Muscle layer of colon (tissue), 2 donors: ENCODE results near the gene CD40.

ENCODE experiments used
- H3K27ac ChIP-seq: one replicate; pipeline ENCODE4 v1.7.0; 2013; ENCODE audit warnings: low read depth, mild to moderate bottlenecking, low read length, moderate library complexity
- H3K27me3 ChIP-seq, 2 donors: one replicate each; pipeline ENCODE4 v1.7.0; 2013; ENCODE audit warnings: low read length in 2 of 2, mild to moderate bottlenecking in 2 of 2; ENCODE audit not compliant: insufficient read depth in 2 of 2, control insufficient read depth in 1 of 2
- H3K36me3 ChIP-seq: one replicate; pipeline ENCODE4 v1.7.0; 2013; ENCODE audit warnings: mild to moderate bottlenecking, low read length; ENCODE audit not compliant: insufficient read depth
- H3K4me1 ChIP-seq: one replicate; pipeline ENCODE4 v1.7.0; 2013; ENCODE audit warnings: mild to moderate bottlenecking, low read length; ENCODE audit not compliant: insufficient read depth
- H3K4me3 ChIP-seq, 2 donors: one replicate each; pipeline ENCODE4 v1.7.0; 2013; ENCODE audit warnings: low read length in 2 of 2, low read depth in 1 of 2, mild to moderate bottlenecking in 1 of 2, moderate library complexity in 1 of 2
- H3K9ac ChIP-seq: one replicate; pipeline ENCODE4 v1.7.0; 2013; ENCODE audit warnings: low read length
- H3K9me3 ChIP-seq: one replicate; pipeline ENCODE4 v1.7.0; 2013; ENCODE audit warnings: mild to moderate bottlenecking, low read length
- donor health status: abdominal sarcoma.
- donor health status: Adenocarcinoma of cecum.

The CD40 gene

GRCh38 chr20:46114449-46114848, 3.7 kb upstream of the CD40 start:
- no peaks in the 10 kb centered on the region for H3K36me3 ChIP-seq
- H3K9ac ChIP-seq: no peak overlapping the region
- no peak overlapping the region for H3K27ac ChIP-seq
- H3K4me3 ChIP-seq: no peak overlapping the region
- no peaks in the 10 kb centered on the region for H3K9me3 ChIP-seq
- no peaks in the 10 kb centered on the region for H3K27me3 ChIP-seq
- peaks cover 7% of the 10 kb centered on the region for H3K4me1 ChIP-seq

DNA sequence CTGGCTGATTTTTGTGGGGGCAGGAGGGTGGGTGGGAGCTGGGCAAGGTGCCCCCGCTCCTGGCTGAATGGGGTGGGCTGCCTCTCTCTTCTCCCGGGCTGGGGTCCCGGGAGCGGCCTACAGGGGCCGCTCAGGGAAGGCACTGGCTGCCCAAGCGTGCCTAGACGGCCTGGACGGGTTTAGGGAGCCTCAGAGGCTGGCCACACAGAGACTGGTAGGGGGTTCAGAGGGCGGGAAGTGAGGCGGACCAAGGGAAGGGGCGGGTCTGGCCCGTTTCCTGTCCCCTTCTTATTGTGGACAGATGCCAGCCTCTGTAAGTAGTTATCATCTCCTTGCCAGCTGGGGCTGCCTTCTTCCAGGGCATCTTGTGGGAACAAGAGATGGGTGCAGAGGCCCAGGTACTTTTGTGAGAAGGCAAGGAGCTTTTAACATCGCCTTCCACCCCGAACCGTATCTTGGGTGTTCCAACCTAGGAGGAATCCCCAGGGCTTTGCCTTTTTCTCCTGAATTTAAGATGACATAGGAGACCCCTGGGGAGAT, 437 bp downstream of the CD40 start:
- peaks cover 20% of the 10 kb centered on the region for H3K4me1 ChIP-seq
- H3K27ac ChIP-seq: peak overlapping the region; percentile 72
- H3K36me3 ChIP-seq: no peaks in the 10 kb centered on the region

DNA sequence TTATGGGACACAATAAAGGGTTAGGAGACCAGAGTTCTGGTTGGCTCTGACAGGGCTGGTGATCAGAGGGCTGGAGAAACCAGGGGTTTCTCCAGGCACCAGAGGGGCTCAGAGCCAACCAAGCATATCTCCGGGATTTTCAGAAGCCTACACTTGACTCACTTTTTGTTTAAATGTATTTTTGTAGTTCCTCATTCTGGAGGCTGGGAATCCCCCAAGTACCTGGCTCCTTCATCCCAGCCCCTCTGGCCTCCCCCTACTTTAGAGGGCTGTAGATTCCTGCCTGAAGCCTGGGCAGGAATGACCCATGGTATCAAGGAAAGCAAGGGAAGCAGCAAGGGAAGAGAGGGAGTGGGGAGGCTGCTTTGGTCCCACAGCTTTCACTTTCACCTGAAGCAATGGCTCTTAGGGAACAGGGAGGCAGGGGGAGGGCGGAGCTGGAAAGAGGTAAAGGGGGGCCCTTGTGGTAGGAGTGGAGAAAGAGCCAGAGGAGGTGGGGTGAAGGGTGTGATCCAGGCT, 973 bp downstream of the CD40 start:
- Histone ChIP-seq H3K4me3 (peak overlapping the region in 1 of 2 donors; percentile 78), H3K4me1 (peaks cover 20% of the 10 kb centered on the region), H3K27ac (no peak overlapping the region), H3K27me3 (no peaks in the 10 kb centered on the region), H3K9ac (no peak overlapping the region), H3K36me3 (no peaks in the 10 kb centered on the region), H3K9me3 (no peaks in the 10 kb centered on the region)

More for the DNA sequence above, 437 bp downstream of the CD40 start:
- no peaks in the 10 kb centered on the region for H3K27me3 ChIP-seq
- peak overlapping the region; percentile 52 to 78 for H3K4me3 ChIP-seq
- peak overlapping the region; percentile 53 for H3K9ac ChIP-seq
- H3K9me3 ChIP-seq: no peaks in the 10 kb centered on the region

GRCh38 chr20:46119547-46119946, 1.4 kb downstream of the CD40 start:
- no peaks in the 10 kb centered on the region for H3K27me3 ChIP-seq
- H3K4me1 ChIP-seq: peaks cover 20% of the 10 kb centered on the region
- H3K36me3 ChIP-seq: no peaks in the 10 kb centered on the region
- no peaks in the 10 kb centered on the region for H3K9me3 ChIP-seq
- H3K4me3 ChIP-seq: no peak overlapping the region
- no peak overlapping the region for H3K27ac ChIP-seq
- no peak overlapping the region for H3K9ac ChIP-seq

DNA sequence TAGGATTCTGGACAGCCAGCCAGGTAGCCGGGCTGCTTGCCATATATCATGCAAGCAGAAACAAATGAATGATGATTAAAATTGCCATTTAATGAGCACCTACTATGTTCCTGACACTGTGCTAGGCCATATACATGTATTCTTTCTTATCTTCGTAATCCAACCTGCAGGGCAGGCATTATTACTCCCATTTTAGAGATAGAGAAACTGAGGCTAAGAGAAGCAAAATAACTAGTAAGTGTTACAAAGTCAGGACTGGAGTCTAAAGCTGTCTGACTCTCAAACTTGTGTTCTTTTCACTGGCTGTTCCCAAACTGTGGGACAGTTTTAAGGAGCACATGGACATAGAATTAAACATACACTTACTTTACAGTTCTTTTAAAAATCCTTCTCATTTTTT, 2.0 kb downstream of the CD40 start:
- no peak overlapping the region for H3K27ac ChIP-seq
- H3K27me3 ChIP-seq: no peaks in the 10 kb centered on the region
- no peaks in the 10 kb centered on the region for H3K36me3 ChIP-seq
- no peaks in the 10 kb centered on the region for H3K9me3 ChIP-seq
- no peak overlapping the region for H3K9ac ChIP-seq
- peaks cover 20% of the 10 kb centered on the region for H3K4me1 ChIP-seq
- no peak overlapping the region for H3K4me3 ChIP-seq

- no peaks in the 10 kb centered on the region for H3K9me3 ChIP-seq
- H3K4me3 ChIP-seq: no peak overlapping the region
- H3K36me3 ChIP-seq: peaks cover 5% of the 10 kb centered on the region
- H3K27ac ChIP-seq: no peak overlapping the region
- peaks cover 20% of the 10 kb centered on the region for H3K4me1 ChIP-seq
- H3K27me3 ChIP-seq: no peaks in the 10 kb centered on the region
- H3K9ac ChIP-seq: no peak overlapping the region
Observed at GRCh38 chr20:46121184-46121930, 3.2 kb downstream of the CD40 start.

GRCh38 chr20:46122071-46122470, 4.0 kb downstream of the CD40 start:
- peaks cover 10% of the 10 kb centered on the region for H3K36me3 ChIP-seq

DNA sequence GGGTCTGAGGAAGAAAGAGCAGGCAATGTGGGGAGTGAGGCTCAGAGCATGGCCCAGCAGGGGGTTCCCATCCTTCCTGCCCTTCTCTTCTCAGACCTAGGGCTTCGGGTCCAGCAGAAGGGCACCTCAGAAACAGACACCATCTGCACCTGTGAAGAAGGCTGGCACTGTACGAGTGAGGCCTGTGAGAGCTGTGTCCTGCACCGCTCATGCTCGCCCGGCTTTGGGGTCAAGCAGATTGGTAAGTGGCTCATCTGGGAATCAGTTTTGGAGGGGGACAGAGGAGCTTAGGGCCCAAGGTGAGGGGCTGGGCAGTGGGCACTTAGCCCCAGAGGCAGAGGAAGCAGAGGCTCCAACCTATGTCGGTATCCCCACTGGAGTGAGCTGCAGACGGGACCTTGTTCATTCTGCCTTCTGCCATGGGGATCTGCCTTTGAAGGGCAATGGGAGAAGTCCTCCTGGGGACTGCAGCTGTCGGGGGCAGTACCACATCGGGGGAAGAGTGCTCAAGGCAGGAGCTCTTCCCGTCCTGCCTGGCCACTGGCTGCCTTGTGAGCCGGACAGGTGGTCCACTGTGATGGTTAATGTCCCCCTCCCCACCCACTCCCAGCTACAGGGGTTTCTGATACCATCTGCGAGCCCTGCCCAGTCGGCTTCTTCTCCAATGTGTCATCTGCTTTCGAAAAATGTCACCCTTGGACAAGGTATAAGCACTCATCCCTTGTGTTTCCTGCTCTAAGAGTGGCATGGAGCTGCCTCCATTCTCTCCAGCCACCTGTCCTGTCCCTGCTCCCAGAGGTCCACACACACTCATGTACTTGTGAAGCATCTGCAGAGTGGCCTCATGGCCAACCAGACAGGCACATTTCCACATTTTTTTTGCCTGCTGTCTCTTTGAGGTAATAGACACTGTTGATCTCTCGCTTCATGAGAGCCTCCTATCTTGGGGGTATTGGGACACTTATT, 4.7 kb downstream of the CD40 start:
- H3K27ac ChIP-seq: no peak overlapping the region
- no peak overlapping the region for H3K9ac ChIP-seq
- H3K36me3 ChIP-seq: peaks cover 14% of the 10 kb centered on the region

More at GRCh38 chr20:46122071-46122470, 4.0 kb downstream of the CD40 start:
- Histone ChIP-seq H3K4me1 (peaks cover 20% of the 10 kb centered on the region), H3K27ac (no peak overlapping the region), H3K27me3 (no peaks in the 10 kb centered on the region), H3K4me3 (no peak overlapping the region), H3K9me3 (no peaks in the 10 kb centered on the region), H3K9ac (no peak overlapping the region)

DNA sequence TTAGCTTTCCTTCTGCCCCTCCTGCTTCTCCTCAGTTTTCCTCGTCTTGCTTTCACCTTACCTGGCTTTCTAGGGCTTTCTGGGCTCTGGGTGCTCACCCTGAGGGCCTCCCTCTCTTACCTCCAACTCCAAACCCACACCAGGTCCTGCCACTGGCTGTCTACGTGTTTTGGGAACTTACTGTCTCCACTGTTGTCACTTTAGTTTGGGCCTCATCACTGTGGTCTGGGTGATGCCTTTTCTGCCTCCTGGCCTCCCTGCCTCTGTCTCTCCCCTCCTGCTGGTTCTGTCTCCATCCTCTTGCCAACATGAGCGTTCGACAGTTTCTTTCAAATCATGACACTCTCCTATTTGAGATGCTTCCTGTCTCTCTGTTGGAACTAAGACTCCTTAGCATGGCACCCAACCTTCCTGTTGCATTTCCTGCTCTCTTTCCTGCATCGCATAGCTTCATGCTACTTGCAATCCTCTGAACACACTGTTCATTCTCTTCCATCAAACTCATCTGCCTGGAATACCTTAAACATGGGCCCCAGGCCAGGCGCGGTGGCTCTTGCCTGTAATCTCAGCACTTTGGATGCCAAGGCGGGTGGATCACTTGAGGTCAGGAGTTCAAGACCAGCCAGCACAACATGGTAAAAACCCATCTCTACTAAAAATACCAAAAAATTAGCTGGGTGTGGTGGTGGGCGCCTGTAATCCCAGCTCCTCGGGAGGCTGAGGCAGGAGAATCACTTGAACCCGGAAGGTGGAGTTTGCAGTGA, 5.5 kb downstream of the CD40 start:
- no peaks in the 10 kb centered on the region for H3K27me3 ChIP-seq
- no peak overlapping the region for H3K9ac ChIP-seq
- H3K9me3 ChIP-seq: no peaks in the 10 kb centered on the region
- peaks cover 14% of the 10 kb centered on the region for H3K36me3 ChIP-seq
- H3K4me1 ChIP-seq: peaks cover 20% of the 10 kb centered on the region
- H3K4me3 ChIP-seq: no peak overlapping the region
- no peak overlapping the region for H3K27ac ChIP-seq

More for the DNA sequence above, 4.7 kb downstream of the CD40 start:
- Histone ChIP-seq H3K27me3 (no peaks in the 10 kb centered on the region), H3K9me3 (no peaks in the 10 kb centered on the region), H3K4me1 (peaks cover 20% of the 10 kb centered on the region), H3K4me3 (no peak overlapping the region)

DNA sequence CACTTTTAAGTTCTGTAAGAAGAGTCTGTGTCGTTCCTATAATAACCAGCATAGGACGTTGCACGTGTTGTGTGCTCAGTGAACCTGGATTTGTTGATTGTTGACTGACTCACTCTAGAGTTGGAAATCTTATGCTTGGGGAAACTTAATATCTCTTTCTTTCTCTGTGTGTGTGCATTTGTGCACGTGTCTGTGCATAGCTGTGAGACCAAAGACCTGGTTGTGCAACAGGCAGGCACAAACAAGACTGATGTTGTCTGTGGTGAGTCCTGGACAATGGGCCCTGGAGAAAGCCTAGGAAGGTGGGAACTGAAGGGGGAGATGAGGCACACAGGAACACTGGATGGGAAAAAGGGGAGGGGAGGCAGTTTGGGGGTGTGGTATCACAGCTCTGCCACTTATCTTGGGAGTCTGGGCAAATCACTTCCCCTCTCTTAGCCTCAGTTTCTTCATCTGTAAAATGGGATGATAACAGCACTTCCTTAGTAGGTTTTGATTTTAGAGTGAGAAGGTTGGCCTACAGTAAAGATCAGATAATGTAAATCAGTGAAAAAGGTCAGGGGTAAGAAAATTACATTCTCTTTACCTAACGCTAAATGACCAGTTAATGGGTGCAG, 8.4 kb downstream of the CD40 start:
- H3K27ac ChIP-seq: no peak overlapping the region
- no peaks in the 10 kb centered on the region for H3K9me3 ChIP-seq
- H3K9ac ChIP-seq: no peak overlapping the region
- no peak overlapping the region for H3K4me3 ChIP-seq
- H3K36me3 ChIP-seq: peaks cover 14% of the 10 kb centered on the region
- H3K4me1 ChIP-seq: peaks cover 6% of the 10 kb centered on the region
- H3K27me3 ChIP-seq: no peaks in the 10 kb centered on the region
